SH-SY5Y (cell line): ENCODE data around the gene SDK1.

Experiments used
- GATA2 ChIP-seq: IDR thresholded peaks from 2 replicates; pipeline ENCODE4 v1.6.1; 2011; ENCODE audit warnings: mild to moderate bottlenecking, low read depth, low read length
- GATA3 ChIP-seq: IDR thresholded peaks from 2 replicates; pipeline ENCODE4 v1.6.1; 2011; ENCODE audit warnings: low read depth, mild to moderate bottlenecking, low read length, moderate library complexity

SDK1 gene

DNA sequence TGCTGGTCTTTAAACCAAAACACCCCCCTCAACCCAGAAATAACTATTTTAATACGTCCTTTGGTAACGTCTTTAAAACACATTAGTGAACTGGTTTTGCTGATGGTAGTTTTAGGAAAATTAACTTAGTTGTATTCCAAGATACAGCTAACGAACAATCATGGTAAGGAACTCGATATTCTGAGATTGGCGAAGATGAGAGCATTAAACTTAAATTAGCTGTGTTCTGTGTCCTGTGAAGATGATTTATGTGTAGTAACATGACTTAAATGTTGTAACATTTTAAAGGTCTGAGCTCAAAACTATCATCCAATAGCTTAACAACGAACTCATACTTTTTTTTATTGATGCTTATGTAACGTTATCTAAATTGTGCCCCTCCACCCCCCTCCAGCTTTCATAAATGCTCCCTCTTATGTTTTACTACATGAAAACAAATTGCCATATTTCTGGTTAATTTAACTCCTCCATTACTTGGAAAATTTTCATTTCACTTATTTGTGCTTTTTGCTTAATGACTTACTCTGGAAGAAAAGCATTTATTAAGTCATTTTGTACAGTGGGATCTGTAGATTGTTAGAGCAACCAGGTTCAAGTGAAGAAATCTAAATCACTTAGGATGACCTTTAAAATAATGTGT lies 1.7 kb downstream of the SDK1 start:
- no peak for TF ChIP-seq GATA3
- TF ChIP-seq GATA2, result no peak

DNA sequence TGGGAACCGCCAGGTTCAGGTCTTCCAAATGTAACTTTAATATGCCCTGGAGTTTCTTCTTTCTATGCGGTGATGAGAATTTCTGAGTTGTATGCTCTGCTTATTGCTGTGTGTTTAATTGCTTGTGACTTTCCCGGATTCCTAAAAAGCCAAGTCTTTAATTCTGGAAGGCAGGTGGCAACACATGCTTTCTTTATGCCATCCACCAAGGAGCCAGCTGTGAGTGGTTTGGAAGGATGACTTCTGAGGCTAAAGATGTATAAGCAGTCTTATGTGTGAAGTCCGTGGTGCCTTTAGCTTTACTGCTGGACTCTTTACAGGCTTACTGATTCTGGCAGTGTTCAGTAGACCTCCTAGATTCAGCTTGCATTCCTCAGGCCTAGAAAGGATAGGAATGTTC lies 3.1 kb downstream of the SDK1 start:
- TF ChIP-seq GATA3, result no peak
- no peak for TF ChIP-seq GATA2

DNA sequence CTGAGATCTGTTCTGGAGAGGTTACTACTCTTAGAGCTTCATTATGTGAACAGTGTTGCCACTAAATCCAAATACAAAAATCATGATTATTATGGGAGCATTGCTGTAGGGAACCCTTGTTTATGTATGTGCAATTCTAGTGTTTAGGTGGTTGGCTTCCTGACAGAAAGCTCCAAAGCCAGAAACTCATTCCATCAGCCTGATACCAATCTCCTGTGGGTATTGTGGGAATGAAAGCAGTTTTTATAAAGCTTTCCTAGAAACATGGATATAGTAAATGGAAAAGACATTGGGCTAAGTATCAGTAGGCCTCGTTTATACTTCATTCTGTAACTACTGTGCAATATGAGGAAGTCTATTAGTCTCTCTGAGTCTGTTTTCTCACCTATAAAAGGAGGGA lies 6.4 kb downstream of the SDK1 start:
- TF ChIP-seq GATA2, result peak; percentile 86; the same call in 1 of the 2 replicates
- TF ChIP-seq GATA3, result peak; percentile 36; the same call in 1 of the 2 replicates

DNA sequence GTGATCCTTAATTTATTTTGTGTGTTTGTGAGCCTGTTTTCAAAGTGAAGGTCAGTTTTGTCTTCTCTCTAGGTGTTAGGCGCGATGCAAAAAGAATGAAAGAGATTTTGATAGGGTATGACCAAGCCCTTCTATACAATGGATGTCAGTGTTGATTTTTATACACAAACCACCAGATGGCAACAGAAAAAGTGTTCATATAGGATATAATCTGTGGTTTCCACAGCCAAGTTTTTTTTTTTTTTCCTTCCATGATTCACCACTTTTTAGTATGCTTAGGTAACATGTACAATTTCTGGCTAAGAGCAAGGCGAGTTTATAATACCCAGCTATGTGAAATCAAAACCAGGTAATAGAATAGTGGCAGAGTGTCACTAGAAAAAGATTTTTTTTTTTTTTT lies 8.1 kb downstream of the SDK1 start:
- TF ChIP-seq GATA3 (no peak), GATA2 (no peak)

DNA sequence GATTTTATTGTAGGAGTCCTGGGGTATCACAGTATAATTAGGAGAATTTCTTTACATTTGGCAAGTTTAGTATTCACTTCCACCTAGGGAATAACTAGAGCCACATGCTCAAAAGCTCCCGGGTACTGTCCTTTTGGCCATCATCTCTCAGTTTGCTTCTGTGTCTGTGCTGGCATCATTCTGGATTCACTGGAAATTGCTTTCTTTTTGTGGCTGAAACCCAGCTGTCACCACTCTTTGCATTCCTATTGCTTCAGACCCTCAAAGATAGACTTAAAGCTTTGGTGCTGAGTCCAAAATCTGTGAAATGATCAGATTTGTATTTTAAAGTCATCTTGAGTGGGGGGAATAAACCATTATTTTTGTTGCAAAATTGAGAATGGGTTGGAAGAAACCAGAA lies 8.9 kb downstream of the SDK1 start:
- no peak for TF ChIP-seq GATA2

DNA sequence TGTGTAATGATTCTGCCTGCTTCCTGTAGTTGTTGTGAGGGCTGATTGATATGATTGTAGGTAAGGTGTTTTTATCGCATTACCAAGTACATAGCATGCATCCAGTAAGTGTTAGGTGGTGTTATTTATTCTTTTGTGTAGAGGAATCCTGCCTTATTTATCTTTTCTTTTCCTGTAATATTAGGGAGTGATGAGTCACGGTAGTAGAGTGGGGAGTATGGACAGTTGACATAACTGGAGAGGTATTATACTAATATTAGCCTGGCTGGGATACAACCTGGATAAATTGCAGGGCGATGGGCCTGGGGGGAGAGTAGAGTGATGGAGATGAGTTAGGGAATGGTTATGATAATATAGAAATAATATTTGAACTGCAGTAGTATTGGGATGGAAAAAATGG lies 9.8 kb downstream of the SDK1 start:
- TF ChIP-seq GATA3 (no peak), GATA2 (no peak)

DNA sequence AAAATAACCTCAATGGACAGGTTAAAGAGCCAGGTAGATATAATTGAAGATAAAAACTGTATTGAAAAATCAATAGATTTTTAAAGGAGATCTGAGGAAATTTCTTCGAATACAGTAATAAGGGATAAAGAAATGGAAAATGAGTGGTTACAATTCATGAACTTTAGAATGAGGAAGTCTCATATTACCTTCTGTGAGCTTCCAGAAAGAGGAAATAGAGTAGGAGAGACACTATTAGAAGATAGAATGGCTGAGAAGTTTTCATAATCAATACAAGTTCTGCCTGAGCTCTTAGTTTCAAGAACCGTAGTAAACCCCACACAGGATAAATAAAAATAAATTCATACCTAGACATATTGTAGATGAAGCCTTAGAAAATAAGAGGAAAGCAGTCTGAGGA lies 11.5 kb downstream of the SDK1 start:
- TF ChIP-seq GATA3, result no peak
- no peak for TF ChIP-seq GATA2

DNA sequence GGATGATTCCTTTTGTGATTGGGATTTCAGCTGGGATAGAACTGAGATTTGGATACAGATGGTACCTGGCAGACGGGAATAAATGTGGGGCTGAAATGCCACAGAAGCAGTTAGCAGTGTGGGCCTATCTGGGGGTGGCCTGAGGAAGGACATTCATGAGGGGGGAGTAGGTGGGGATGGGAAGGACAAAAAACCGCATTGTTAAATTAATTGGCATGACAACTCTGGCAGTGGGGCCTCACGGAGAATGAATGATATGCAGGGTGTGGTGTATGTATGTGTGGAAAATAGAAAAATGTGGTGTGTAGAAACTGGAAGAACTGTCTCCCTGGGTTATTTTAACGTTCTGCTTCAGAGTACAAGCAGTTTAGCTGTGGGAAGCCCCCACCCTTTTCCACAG lies 17.8 kb downstream of the SDK1 start:
- TF ChIP-seq GATA3 (no peak), GATA2 (no peak)

DNA sequence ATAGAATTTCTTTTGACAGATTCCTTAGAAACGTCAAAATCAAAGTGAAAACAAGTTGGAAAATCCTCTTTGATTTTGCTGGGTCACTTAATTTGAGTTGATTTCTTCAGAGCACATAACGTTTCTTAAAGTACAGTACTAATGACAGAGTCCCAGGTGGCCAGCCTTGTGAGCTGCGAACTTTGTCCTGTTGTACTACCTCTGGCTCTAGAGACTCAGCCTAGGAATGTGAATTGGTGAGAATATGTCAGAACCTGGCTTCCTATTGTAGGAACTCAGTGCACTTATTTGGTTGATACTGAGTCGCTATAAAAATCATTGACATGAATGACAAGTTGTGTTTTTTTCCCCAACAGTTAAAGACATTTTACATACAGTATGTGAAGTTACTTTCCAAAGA lies 20.2 kb downstream of the SDK1 start:
- TF ChIP-seq GATA2, result no peak
- TF ChIP-seq GATA3, result no peak

DNA sequence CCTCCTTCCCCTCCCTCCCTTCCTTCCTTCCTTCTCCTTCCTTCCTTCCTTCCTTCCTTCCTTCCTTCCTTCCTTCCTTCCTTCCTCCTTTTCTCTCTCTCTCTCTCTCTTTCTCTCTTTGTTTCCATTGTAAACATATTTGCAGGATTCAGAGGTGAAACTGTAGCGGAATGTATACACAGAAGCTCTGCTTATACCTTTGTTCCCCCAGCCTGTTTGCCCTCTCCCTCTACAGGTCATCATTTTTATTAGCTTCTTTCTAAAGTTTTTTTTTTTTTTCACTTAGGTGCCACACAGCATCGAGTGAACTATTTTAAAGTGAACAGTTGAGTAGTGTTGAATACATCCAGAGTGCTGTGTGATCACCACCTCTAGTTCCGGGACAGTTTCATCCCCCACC lies 20.7 kb downstream of the SDK1 start:
- TF ChIP-seq GATA2, result no peak
- no peak for TF ChIP-seq GATA3

DNA sequence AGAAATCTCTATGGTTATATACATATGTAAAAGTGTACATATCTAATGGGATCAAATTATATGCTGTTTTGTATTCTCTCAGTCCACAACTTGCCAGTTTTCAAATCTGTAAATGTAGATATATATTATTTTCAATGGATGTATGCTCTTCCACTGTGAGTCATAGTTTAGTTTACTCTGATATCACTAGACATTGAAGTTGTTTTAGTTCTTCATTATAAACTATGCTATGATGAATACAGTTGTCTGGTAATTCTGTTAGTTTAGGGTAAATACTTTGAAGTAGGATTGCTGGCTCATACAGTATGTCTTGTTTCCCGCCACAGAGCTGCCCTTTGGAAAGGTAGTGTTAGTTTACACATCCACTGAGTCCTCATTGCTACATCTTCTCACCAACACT lies 25.2 kb downstream of the SDK1 start:
- TF ChIP-seq GATA3 (no peak), GATA2 (no peak)

DNA sequence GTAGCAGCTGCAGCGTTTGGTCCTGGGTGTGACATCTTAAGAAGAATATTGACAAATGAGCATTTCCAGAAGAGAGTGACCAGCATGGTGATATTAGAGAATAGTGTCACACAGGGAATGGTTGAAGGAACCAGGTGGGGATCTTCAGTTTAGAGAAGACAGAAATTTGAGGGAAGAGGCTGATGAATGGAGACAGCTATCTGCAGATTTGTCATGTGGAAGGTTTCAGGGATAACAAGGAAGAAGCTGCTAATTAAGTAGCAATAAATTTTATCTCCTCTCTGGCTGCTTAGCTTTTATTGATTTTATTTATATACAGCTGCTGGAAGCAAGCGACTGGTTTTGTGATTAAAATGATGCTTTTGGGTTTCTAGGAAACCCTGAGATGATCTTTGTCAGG lies 26.0 kb downstream of the SDK1 start:
- TF ChIP-seq GATA3 (no peak), GATA2 (no peak)

DNA sequence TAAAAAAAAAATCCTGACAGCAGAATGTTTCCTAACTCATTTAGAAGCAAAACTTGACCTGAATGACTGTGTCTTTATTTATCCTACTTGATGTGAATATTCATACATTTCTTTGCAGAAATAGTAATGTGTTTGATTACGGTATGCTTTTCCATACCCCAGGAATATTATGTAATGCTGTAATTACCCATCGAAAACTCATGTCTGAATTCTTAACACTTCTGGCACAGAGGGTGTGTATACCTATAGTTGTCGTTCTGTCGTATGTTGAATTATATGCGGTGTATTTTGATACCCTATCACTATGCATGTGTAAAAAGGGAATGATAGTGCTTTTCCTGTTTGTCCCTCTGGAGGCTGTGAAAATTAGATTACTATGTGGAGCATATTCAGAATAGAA lies 26.6 kb downstream of the SDK1 start:
- TF ChIP-seq GATA2, result no peak
- no peak for TF ChIP-seq GATA3

DNA sequence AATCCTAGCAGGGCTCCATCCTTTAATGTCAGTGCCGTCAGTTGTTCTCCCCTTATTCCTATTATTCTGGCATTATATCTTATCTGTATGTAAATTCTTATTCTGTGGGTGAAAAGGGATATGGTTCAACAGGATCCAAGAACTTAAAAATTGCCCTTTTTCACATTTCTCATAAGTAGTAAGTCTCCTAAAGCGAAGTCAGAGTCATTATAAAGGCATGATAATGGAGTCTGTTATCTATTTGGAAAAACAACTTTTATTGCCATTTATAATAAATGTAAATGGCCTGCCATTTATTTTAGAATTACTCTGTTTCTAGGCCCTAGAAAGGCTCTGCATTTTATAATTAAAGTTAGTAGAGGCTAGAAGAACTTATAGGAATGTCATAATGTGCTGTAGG lies 31.3 kb downstream of the SDK1 start:
- TF ChIP-seq GATA3, result no peak
- no peak for TF ChIP-seq GATA2

DNA sequence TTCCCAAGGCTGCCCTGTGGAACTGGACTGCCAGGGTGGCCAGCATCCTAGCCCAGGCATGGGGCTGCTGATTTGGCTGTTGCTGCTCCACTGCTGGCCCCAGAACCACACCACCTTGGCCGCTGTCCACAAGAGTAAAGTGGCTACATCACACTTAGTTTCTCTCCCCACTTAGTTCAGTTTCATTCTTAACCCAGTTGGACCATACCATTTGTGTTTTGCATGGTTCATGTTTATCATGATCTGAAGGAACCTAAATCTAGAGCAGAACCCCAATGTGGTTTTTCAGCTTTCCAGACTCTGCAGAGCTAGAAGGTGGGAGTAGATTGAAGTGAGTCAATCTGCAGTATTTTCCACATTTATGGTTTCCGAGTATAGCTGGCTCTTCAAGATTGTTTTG lies 32.8 kb downstream of the SDK1 start:
- TF ChIP-seq GATA3 (no peak), GATA2 (no peak)

DNA sequence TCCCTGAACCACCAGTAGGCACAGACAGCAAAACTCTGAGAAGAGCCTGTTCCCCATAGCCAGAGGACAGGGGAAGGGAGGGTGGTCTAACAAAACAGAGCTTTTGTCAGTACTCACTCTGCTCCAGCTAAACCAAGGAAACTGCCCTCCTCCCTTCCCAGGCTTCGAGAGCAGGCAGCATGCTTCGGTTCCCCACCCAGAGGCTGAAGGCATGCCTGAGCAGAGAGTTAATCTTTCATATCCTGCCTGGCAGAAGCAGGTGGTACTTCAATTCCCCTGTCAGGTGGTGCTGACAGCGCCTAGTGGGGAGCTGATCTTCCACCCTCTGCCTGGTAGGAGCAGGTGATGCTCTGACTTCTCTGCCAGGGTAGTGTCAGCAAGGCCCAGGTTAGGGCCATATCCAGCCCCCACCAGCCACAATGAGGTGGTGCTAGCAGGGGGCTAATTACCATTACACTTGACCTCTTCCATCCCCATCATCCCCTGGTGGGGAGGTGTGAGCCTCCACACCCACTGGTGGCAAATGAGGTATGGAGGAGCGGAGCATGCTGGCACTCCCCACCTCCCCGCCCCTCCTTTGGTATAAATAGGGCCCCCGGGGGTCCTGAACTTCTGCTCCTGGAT lies 35.1 kb downstream of the SDK1 start:
- TF ChIP-seq GATA3 (no peak), GATA2 (no peak)
